ENCODE measurements around the gene SATB2.
A peak's percentile ranks its signal among the peaks of the same experiment; 100 is the strongest.

Gene SATB2

DNA sequence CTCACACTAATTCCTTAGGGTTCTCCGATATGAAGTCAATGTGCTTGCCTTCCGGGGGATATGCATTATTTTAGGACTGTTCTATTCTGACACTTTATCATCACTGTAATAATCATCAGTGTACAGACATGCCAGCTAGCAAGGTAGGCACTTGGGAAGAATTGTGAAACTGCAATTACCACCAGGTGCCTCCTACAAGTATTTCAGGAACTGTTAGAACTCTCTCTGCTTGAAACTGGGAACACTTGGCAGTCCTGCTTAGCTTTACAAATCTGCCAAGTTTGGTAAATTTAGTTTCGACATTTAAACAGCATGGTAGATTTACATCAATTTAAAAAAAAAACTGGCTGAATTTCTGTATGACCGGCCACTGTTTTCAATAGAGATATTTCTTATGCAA is 128.7 kb downstream of the SATB2 start:
- no peak for DNase-seq

DNA sequence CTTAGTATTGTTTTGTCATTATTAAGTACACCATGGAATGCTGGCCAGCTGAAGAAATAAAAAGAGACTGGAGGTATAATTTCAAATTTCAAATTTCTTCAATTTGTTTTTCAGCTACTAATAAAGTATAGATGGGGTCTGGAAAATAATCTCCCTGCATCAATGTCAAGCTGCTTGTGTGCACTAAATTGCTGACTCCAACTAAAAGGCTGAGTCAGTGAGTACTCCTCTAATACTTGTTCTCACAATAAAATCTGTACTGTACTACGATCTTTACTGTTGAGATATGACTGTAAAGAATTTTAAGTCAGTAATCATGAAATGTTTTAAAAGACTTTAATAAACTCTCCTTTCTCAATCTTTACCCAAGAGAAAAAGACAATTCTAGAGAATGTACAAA is 131.9 kb downstream of the SATB2 start:
- DNase-seq: no peak

DNA sequence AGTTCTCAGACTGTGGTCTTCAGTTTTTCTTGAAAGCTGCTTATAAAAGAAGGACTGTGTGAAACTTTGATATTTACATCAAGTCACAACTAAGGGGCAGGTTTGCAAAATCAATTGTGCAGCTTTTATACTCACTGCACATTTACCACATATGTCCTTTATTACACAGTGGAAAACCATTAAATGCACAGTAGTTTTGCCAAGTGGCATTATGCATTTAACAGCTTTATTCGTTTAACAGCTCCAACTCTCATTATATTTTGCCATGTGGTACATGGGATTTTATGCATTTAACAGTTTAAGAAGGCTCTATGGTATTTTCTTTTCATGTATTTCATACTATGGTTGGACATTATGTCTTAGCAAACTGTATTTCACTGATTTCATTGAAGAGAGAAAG is 135.6 kb downstream of the SATB2 start:
- no peak for DNase-seq

DNA sequence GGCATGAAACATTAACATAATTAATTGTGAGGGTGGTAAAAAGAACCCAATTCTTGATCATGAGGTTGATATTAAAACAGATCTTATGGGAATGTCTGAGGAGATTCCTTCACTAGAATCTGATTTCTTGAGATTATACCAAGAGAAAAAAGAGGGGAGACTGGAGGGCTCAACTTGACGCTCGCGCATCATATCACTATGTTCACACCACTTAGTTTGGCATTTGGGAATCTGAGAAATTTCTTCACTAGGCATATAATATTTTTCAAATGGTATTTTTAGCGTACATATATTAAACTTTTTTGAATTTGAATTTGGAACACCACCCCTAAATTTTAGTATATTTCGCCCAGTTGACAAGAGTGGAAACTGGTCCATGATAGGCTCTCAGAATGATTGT is 140.1 kb downstream of the SATB2 start:
- no peak for DNase-seq

DNA sequence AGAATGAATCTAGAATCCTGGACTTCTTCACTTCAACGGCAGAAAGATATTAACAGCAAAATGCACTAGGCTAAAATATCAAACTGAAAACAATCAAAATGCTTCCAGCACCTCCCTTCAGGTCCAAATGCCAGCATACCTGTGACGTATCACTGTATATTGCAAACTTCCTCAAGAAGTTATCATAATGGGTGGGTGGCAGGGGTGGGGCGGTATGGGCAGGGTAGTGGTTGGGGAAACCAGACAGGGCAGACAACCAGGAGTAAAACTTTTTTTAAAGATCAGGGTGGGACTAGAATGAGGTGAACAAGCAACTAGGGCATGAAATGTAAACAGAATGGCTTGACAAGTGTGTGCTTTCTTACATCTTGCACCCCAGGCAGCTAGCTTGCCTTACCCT is 140.9 kb downstream of the SATB2 start:
- DNase-seq: no peak

DNA sequence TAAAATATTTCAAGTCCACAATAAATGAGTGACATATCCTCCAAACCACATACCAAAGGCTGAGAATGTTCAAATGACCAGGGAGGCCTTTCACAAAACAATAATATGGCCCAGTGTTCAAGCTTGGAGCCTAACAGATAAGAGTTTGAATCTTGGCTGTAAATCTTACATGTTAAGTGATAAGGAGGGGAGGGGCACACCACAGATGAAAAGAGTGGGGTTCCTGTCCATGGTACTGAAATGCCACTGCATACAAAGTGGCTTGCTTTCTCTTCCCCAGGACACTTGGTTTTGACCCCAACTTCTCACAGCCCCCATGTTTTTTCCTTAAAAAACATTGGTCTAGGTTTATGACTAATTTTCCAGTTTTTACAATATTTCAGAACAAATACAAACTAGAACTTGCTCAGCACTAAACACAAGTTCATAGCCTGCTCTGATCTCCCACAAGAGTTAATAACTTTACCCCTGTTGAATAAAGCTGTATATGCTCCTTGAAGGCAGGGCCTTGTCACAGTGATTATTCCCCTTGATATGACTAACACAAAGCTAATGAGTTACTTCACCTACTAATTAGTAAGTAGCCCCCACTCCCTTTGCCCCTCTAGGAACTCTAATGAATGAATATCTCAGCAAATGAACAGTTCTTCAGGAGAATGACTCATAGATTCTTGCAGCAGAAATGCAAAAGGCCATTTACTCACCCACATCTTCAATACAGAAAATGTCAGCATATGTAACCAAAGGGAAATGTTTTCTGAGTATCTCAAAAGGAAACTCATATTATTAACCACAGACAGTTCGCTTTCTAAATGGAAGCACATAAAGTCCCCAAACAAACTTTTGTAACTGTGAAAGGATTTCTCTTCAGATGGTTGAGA is 142.2 kb downstream of the SATB2 start:
- DNase-seq: no peak

DNA sequence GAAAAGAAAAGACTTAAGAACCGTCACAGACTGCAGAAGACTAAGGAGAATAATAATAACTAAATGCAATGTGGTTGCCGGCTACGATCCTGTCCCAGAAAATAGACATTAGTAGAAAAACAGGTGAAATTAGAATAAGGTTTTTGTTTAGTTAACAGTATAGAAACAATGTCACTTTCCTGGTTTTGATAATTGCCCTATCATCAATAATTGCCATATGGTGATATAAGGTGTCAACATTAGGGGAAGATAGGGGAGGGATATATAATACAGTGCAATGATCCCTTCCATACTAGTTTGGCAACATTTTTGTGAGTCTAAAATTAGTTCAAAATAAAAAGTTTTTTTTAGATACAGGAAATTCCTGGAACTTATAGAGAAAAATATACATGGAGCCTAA is 144.8 kb downstream of the SATB2 start:
- no peak for DNase-seq

DNA sequence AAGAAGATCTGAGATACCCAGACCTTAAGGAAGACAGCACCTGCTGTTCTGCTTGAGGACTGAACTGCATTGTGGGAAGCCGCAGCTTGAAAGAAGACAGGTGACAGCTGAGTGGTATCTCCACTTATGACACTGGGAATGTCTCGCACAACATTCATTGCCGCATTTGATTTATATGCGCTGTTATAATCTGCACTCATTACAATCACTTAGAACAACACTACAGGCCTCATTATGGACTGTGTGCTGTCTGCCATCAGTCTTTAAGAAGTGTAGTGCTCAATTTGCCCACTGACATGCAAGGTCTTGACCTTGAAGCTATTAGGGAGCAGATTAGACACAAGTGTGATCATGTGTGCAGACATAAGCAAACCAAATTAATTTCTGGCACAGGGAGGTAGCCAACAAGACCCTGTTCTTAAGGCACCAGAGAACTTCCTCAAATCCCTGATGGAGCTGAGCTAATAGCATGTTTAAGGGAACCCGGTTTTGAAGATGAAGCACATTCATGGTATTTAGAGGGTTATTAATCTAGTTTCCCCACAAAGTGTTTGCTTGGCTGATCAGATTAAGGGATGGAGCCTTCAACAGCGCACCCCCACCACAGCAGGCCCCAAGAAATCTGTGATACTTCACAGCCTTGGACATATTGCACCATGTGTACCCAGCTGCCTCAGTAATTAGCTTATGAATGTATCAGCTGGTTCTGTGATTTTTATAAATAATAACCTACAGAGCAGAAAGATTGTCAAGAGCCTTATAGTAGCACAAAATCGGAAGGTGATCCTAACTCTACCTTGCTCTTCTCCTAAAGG is 146.8 kb downstream of the SATB2 start:
- DNase-seq: no peak

DNA sequence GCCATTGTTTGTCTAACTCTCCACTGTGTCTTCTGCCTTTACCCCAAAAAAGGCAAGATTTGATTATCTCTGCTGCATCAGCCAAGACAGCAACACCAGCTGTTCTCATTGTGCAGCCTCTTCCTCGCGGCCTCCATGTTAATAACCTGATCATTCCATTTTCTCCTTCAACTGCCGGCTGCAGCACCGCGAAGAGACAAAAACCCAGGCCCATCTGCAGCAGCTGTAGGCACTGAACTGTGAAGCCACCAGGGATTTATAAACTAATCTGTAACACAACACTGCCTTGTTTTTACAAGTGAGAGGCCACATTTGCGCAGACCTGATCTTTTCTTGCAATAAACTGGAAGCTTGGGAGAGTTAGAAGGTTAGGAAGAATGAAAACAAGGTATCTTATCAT is 147.8 kb downstream of the SATB2 start:
- no peak for DNase-seq

DNA sequence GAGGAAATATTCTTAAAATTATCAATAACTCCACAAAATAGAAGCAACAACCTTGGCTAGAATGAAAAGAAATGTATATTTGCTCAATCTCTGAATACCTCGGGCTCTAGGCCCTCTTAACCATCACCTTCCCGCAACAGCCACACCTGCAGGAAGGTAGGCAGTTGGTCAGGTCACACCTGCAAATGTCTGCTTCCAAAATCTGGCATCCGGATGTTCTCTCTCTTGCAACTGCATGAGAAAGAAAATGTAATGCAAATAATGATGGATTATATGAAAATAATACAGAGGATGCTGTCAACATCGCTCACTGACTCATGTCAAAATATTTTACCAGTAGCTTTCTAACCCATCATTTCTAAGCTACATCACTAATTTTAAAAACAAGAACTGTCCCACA is 148.3 kb downstream of the SATB2 start:
- DNase-seq: no peak

DNA sequence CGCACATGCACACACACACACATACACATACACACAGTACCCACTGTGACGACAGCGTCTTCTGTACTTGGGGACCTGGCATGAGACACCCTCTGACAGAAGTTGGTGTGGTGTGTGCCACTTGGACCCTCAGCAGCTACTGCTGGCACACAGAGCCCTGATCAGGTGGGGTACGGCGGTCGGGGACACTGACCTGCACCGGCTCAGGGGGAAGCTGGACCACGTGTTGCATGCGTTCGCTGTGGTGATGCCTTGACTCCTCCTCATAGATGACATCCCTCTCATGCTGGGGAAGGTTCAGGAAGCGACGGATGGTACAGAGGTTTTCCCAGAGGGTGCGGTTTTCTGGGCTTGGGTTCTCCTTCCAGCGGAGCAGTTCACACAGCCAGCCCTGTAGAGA is 149.2 kb downstream of the SATB2 start:
- DNase-seq: no peak

DNA sequence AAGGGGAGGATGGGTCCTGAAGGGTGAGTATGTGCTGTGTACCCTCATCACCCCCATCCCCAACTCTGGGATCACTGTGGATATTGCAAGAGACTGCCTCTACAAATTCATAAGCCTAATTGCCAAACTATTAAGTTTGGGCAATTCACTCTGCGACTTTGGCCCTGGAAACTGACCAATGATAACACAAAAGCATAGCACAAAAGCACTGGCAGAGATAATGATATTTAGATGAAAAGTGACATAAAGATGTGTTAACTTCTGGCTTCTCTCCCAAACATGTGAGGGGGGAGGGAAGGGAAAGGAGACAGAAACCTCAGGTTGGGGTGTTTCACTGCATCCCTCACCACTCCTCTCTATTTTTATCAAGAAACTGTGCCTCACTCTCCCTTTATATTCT is 150.3 kb downstream of the SATB2 start:
- no peak for DNase-seq

DNA sequence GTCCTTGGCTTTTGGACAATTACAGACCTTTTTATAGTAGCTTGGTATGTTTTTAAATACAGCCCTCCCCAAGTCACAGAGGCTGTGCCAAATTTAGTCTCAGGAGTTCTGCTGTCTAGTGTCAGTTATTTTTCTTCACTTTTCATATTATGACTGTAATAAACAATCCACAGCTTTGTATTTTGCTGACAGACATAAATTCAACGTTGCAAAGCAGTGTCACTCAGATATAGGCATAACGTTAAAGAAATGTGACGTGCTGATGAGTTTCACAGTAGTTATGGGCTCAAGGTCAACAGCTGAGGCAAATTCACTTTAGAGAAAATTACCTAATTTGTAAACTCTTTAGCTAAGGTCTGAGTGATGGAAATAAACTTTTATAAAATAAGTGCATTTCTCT is 151.6 kb downstream of the SATB2 start:
- no peak for DNase-seq

DNA sequence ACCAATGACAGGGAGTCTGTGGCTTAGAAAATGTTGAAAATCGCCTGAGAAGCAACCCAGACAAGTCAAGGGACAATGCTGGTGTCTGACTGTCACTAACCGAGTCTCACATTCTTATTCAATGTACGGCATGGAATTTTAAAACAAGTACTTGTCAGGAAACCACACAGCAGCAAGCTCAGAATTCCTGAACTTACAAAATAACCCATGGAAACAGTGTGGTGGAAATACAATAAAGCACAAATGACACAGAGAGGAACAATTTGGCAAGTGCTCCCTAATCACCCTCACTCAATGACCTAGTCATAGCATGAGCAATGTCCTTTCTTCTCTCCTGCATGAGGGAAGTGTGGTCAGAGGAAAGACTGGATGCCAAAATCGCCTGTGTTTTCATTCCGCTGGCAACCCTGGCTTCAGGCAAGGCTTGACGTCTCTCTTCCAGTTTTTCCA is 154.0 kb downstream of the SATB2 start:
- DNase-seq: peak in 10 of 51 donors; percentile 1 to 43 (median 12)

DNA sequence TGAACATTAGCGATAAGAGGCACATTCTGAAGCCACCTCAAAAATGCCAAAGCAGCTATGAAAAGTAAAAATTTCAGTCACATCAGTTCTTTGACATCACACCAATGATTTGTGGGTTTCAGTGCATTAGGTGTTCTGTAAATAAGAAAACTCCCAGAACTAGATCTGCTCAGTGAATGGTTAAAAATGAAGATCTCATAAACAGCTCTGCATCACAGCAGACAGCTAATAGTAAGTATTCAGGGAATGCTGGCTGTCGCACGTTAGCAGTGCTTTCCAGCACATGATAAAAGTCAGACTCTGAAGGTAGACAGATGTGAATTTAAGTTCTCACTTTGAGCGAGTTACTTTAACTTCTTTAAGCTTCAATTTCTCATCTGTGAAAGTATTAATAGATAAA is 154.9 kb downstream of the SATB2 start:
- DNase-seq: no peak

DNA sequence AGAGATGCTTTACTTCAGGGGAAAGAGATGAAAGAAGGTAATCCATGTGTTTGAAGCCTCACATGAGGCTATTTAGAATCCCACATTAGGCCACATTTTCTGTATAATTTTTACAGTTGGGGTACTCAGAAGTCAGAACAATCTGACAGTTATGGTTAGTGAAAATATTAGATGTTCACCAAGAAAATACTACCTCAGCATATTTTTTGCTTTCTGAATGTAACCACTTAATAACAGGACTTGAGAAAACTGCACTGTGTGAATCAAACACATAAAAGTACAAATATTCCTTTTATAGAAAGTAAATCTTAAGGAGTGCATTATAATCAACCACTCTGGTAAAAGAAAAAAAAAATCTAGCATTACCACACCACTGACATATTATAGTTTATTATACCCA is 169.3 kb downstream of the SATB2 start:
- no peak for DNase-seq

DNA sequence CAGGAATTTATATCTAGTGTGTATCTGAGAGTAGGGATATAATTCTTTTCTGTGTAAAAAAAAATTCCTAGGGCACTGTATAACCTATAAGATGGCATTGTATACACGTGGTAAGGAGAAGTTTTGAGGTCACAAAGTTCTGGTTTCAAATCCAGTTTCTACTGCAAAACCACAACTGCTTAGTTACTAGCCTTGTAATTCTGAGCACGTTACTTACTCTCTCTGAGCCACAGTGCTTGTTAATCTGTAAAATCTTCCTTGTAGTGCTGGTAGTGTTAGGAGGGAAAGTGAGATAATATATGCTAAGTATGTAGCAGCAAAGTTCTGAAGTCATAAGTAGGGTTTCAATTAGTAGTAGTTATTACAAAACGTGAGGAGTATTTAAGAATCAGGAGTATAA is 175.4 kb downstream of the SATB2 start:
- DNase-seq: no peak

DNA sequence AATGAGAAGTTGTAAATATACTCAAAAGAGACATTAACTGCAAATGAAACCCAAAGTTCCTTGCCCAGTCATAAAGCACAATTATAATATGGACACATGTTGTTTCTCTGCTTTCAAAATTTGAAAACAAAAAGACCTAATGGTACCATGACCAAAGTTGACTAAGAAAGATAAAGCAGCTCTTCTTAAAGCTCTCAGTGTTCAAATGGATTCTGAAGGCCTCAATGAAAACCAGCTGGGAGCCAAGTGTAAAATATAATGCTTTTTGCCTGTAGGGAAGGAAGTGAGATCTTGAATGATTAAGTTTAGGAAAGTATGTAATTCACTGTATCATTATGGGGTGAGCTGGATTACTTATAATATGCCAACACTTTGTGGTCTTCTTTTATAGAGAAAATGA is 178.6 kb downstream of the SATB2 start:
- no peak for DNase-seq

DNA sequence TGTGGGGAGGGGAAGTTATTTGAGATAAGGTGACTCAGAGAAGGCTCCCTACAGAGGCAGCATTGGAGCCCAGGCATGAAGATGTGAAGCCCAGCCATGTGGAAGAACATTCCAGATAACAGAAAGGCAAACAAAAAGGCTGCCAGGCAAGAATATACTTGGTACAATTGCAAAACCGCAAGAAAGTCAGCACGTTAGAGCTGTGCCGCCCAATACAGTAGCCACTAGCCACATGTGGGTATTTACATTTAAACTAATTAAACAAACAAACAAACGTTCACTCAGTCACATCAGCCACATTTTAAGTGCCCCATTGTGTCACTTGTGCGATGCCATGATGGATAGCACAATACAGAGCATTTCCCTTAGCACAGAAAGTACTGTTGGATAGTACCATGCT is 179.6 kb downstream of the SATB2 start:
- no peak for DNase-seq

DNA sequence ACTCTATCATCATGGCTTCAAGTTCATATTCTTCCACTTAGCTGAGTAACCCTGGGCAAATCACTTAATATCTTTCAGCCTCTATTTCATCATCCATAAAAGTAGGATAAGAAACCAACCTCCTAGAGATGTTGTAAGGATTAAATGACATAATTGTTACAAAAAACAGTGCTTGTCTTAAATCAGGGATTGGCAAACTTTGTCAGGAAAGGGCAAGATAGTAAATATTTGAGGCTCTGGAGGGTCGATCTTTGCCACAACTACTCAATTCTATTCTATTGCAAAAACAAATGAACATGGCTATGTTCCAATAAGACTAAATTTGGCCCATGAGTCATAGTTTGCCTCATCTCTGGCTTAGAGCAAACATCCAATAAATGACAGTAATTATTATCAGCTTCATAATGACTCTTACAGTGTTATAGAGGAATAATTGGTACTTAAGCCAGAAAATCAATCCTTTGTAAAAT is 184.7 kb downstream of the SATB2 start:
- no peak for DNase-seq

DNA sequence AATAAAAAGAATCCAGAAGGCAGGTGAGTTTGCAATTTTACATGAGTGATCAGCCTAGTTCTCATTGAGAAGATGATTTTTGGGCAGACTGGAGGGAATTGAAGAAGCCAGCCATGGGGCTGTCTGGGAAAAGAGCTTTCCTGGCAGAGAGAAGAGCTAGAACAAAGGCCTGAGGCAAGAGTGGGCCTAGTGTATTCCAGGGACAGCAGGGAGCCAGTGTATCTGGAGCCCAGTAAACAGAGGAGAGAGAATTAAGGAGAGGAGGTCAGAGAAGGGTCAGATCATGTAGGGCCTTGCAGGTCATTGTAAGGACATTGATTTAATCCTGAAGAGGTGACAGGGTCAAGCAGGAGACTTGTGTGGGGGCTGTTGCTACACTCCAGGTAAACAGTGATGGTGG is 195.8 kb downstream of the SATB2 start:
- no peak for DNase-seq

DNA sequence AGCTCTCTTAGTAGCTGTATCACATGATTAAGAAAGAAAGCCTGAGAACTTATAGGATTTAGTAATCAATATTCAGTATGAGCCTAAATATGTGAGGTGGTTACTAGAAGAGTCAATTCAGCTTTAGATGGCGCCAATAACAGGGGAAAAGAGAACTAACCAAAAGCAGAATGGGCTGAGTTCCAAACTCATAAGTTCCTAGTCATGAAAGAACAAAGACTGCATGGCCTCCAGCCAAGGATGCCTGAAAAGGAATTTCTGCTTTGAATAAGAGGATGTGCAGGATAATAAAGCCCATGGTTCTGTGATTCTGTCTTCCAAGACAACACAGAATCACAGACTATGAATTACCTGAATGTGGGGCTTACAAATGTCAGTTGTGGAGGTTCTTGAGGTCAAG is 196.5 kb downstream of the SATB2 start:
- DNase-seq: peak in 10 of 51 donors; percentile 0 to 29 (median 6)

DNA sequence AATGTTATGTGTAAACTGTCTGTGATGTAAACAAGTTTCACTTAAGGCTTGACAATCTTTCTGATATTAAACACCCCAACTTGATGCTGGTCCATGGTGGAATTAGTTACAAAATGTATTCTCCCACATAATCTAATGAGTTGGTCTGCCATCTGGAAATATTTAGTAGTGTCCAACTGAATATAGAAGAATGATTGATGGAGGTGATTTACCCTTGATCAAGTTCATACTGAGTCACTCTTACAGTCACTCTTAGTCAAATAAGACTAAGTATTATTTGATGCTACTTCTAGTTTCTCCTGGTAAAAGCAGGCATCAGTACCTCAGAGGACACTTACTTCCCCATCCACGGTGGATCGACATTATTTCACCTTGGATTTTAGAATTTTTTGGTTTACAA is 198.1 kb downstream of the SATB2 start:
- DNase-seq: no peak

All from hypothalamus (tissue), 51 donors.